Thyroid gland (tissue), 4 donors: ENCODE results near the gene SCN3B.
"Not testable (repeated sequence)": the region's sequence is repeated elsewhere in the genome, so short reads cannot be mapped to it uniquely, and the experiment has no call there.

Source experiments
- CTCF ChIP-seq, 6 experiments: fragments of 200-600 bp in 3 of 6; fragments of 450-650 bp in 3 of 6; sonication (generic) in 3 of 6; IDR thresholded peaks; one replicate each; pipeline ENCODE4 v1.5.1; 2016 to 2019; ENCODE audit warnings: antibody characterized with exemption in 6 of 6, mild to moderate bottlenecking in 2 of 6, inconsistent platforms in 1 of 6, moderate library complexity in 1 of 6
- POLR2A ChIP-seq, 2 donors: fragments of 450-650 bp; IDR thresholded peaks; one replicate each; pipeline ENCODE4 v1.6.1; 2017; ENCODE audit warnings: antibody characterized with exemption in 2 of 2, mild to moderate bottlenecking in 2 of 2, moderate library complexity in 1 of 2

- not testable (repeated sequence) for TF ChIP-seq CTCF, POLR2A (IDR thresholded peaks at IDR 0.05)
These were observed 5.5 kb upstream of the SCN3B start for GRCh38 chr11:123659965-123660364.
